PFSK-1 (cell line): ENCODE data around the gene ZEB2.

ENCODE experiments used
- FOXP2 ChIP-seq: optimal IDR thresholded peaks from 2 replicates; pipeline ENCODE3; 2011; ENCODE audit warnings: borderline replicate concordance, control low read depth, inconsistent platforms; ENCODE audit not compliant: insufficient read depth; ENCODE audit errors: extremely low read length, extremely low read depth
- POLR2AphosphoS5 ChIP-seq: IDR thresholded peaks from 2 replicates; pipeline ENCODE4 v1.6.1; 2012; ENCODE audit warnings: low read depth, mild to moderate bottlenecking, control low read depth, low read length, moderate library complexity
- REST ChIP-seq, 2 experiments: IDR thresholded peaks; 2 replicates each; pipeline versions ENCODE4 v1.6.1 to v1.8.0; 2011 to 2012; ENCODE audit warnings: low read depth in 2 of 2, low read length in 2 of 2, control low read depth in 1 of 2, inconsistent platforms in 1 of 2, mild to moderate bottlenecking in 1 of 2, moderate library complexity in 1 of 2; ENCODE audit not compliant: insufficient read depth in 1 of 2
- SIN3A ChIP-seq: IDR thresholded peaks from 2 replicates; pipeline ENCODE4 v1.6.1; 2012; ENCODE audit warnings: mild to moderate bottlenecking, low read length, moderate library complexity, borderline replicate concordance; ENCODE audit not compliant: insufficient read depth
- TAF1 ChIP-seq: IDR thresholded peaks from 2 replicates; pipeline ENCODE4 v1.6.1; 2012; ENCODE audit warnings: low read length, control low read depth, borderline replicate concordance; ENCODE audit not compliant: insufficient read depth

The ZEB2 gene

GRCh38 chr2:144446136-144446535 is 73.8 kb downstream of the ZEB2 start:
- TF ChIP-seq FOXP2 = no peak
- TF ChIP-seq TAF1 = no peak
- no peak for TF ChIP-seq POLR2AphosphoS5
- no peak for TF ChIP-seq SIN3A
- no peak for TF ChIP-seq REST (IDR thresholded peaks at IDR 0.05; ENCODE audit: insufficient read depth in 1 of 2, low read depth in 2 of 2, low read length in 2 of 2)

- TF ChIP-seq REST (IDR thresholded peaks at IDR 0.05; ENCODE audit: insufficient read depth in 1 of 2, low read depth in 2 of 2, low read length in 2 of 2) (no peak), FOXP2 (no peak)
These were observed 74.7 kb downstream of the ZEB2 start for GRCh38 chr2:144445196-144445595.

- no peak for TF ChIP-seq SIN3A
- TF ChIP-seq REST (IDR thresholded peaks at IDR 0.05; ENCODE audit: insufficient read depth in 1 of 2, low read depth in 2 of 2, low read length in 2 of 2) = no peak
- no peak for TF ChIP-seq FOXP2
- TF ChIP-seq TAF1 = no peak
- no peak for TF ChIP-seq POLR2AphosphoS5
These were observed 75.8 kb downstream of the ZEB2 start for GRCh38 chr2:144443837-144444817.

- TF ChIP-seq SIN3A = no peak
- no peak for TF ChIP-seq REST (IDR thresholded peaks at IDR 0.05; ENCODE audit: insufficient read depth in 1 of 2, low read depth in 2 of 2, low read length in 2 of 2)
These were observed 78.2 kb downstream of the ZEB2 start for GRCh38 chr2:144441711-144442141.

- TF ChIP-seq REST (IDR thresholded peaks at IDR 0.05; ENCODE audit: insufficient read depth in 1 of 2, low read depth in 2 of 2, low read length in 2 of 2) (no peak), FOXP2 (no peak), SIN3A (no peak), POLR2AphosphoS5 (no peak), TAF1 (no peak)
These were observed 79.9 kb downstream of the ZEB2 start for GRCh38 chr2:144439993-144440392.
